GM12878 (cell line): Measurements from ENCODE around the gene ICA1. TPM values are rescaled to one million over a fixed set of nuclear protein-coding genes. Genes with fewer than 3 reads are reported as not detected.

ENCODE experiments used
- ATF7 ChIP-seq: fragments of 450-650 bp; IDR thresholded peaks from 2 replicates; pipeline ENCODE4 v1.6.1; 2016; ENCODE audit warnings: low read depth, mild to moderate bottlenecking
- BCLAF1 ChIP-seq: fragments of 450-650 bp; IDR thresholded peaks from 2 replicates; pipeline ENCODE4 v1.6.1; 2017; ENCODE audit warnings: antibody characterized with exemption, mild to moderate bottlenecking, moderate library complexity
- BHLHE40 ChIP-seq, 2 experiments: fragments of 450-650 bp in 1 of 2; IDR thresholded peaks; 2 replicates each; pipeline ENCODE4 v1.6.1; 2011 to 2017; ENCODE audit warnings: low read depth in 2 of 2, borderline replicate concordance in 1 of 2, improper control_type of control experiment in 1 of 2, low read length in 1 of 2, mild to moderate bottlenecking in 1 of 2
- CHD4 ChIP-seq: fragments of 200-600 bp; sonication (generic); IDR thresholded peaks from 2 replicates; pipeline ENCODE4 v1.6.1; 2016; ENCODE audit warnings: mild to moderate bottlenecking
- IRF4 ChIP-seq: IDR thresholded peaks from 2 replicates; pipeline ENCODE4 v1.6.1; 2011; ENCODE audit warnings: low read depth, low read length
- MYC ChIP-seq: IDR thresholded peaks from 2 replicates; pipeline ENCODE4 v1.6.1; 2011; ENCODE audit warnings: mild to moderate bottlenecking, low read length, moderate library complexity, inconsistent platforms; ENCODE audit not compliant: insufficient read depth, insufficient replicate concordance, insufficient read length, severe bottlenecking
- NKRF ChIP-seq: fragments of 450-650 bp; conservative IDR thresholded peaks from 2 replicates; pipeline ENCODE4 v1.6.1; 2017; ENCODE audit warnings: mild to moderate bottlenecking, moderate library complexity
- NR2F1 ChIP-seq: fragments of 450-650 bp; conservative IDR thresholded peaks from 2 replicates; pipeline ENCODE4 v1.6.1; 2017; ENCODE audit warnings: mild to moderate bottlenecking
- RUNX3 ChIP-seq: IDR thresholded peaks from 2 replicates; pipeline ENCODE4 v1.6.1; 2012; ENCODE audit warnings: low read length, inconsistent platforms
- ZBED1 ChIP-seq: IDR thresholded peaks from 2 replicates; pipeline ENCODE4 v1.6.1; 2016; ENCODE audit warnings: borderline replicate concordance
- polyA plus RNA-seq, 11 experiments: library from polyadenylated mRNA; depleted of rRNA in 4 of 11; unstranded in 6 of 11; stranded (reverse) in 5 of 11; fragments of >200 nt; fragmentation: Nextera tagmentation in 4 of 11; fragmentation: Illumina TruSeq in 1 of 11; extraction: Ambion mirVana in 4 of 11; extraction: Trizol in 1 of 11; gene quantifications; 1 replicate in 1 of 11; 2 replicates in 10 of 11; pipeline versions ENCODE4 v1.2.1 to v1.2.3, GENCODE V29; 2011 to 2016; ENCODE audit warnings: inconsistent platforms in 2 of 11, missing spikeins in 2 of 11, low read depth in 1 of 11
- total RNA-seq, 4 experiments: library from RNA; depleted of rRNA in 3 of 4; stranded (reverse); fragments of >200 nt in 3 of 4; fragmentation: Illumina TruSeq in 1 of 4; extraction: Trizol in 1 of 4; gene quantifications; 2 replicates each; pipeline versions ENCODE4 v1.2.1 to v1.2.3, GENCODE V29; 2013 to 2021

ICA1 gene
- total and polyA plus RNA-seq, 10 of the 15 experiments (the other 5 are each of a cell fraction or from before 2014, with no cell fraction given) = 1.3 to 35.1 (median 3.3) TPM

- TF ChIP-seq RUNX3 (no peak), MYC (no peak), CHD4 (no peak), IRF4 (no peak), ZBED1 (no peak), NR2F1 (no peak), BHLHE40 (IDR thresholded peaks at IDR 0.05; ENCODE audit: borderline replicate concordance in 1 of 2, low read depth in 2 of 2, low read length in 1 of 2) (no peak), ATF7 (no peak), NKRF (no peak), BCLAF1 (no peak)
- TF ChIP-seq, all 136 proteins: peak for 0
These were observed 117.1 kb downstream of the ICA1 start (continued) for GRCh38 chr7:8144856-8145255.
